GM06990 (cell line): ENCODE results near the gene PRDM10.
"Not testable (repeated sequence)": the region's sequence is repeated elsewhere in the genome, so short reads cannot be mapped to it uniquely, and the experiment has no call there.

Experiments
- DNase-seq: peaks from one replicate; pipeline ENCODE4 v3.0.0-alpha.2; 2011; ENCODE audit not compliant: insufficient read length; ENCODE audit errors: extremely low read depth
- H3K27me3 ChIP-seq: replicated peaks from 2 replicates; pipeline ENCODE4 v1.6.0; 2011; ENCODE audit warnings: low read length; ENCODE audit not compliant: control insufficient read depth, insufficient read depth
- H3K36me3 ChIP-seq: 2 replicates; pipeline ENCODE4 v1.5.1; 2011; ENCODE audit warnings: low read length; ENCODE audit not compliant: control insufficient read depth, insufficient read depth
- H3K4me3 ChIP-seq: replicated peaks from 2 replicates; pipeline ENCODE4 v1.5.1; 2011; ENCODE audit warnings: low read depth, mild to moderate bottlenecking, control low read depth, low read length
- CTCF ChIP-seq: IDR thresholded peaks from 2 replicates; pipeline ENCODE4 v1.5.1; 2011; ENCODE audit warnings: low read length, control low read depth, mild to moderate bottlenecking, inconsistent platforms; ENCODE audit not compliant: insufficient read depth, poor library complexity, severe bottlenecking

The PRDM10 gene

DNA sequence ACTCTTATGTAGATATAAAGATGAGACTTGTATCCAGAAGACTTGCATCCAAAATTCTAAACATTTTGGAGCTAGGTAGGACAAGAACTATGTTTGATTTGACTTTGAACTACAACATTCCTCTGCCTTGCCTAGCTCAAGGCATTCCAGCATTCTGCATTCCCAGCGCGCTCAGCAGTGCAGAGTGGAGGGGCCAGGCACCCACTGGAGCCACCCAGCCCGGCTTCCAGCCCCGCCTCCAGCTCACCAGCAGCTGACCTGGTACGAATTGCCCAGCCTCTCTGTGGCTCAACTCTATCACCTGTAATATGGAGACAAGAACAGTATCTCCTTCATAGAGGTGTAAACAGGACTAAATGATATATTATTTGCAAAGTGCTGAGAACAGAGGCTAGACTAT lies 28.8 kb downstream of the PRDM10 start:
- no peak for DNase-seq
- Histone ChIP-seq H3K4me3 (no peak overlapping the region), H3K36me3 (no peaks in the 10 kb centered on the region), H3K27me3 (no peaks in the 10 kb centered on the region)
- TF ChIP-seq CTCF, result no peak

- Histone ChIP-seq H3K36me3 (no peaks in the 10 kb centered on the region), H3K27me3 (no peaks in the 10 kb centered on the region), H3K4me3 (no peak overlapping the region)
- no peak for TF ChIP-seq CTCF
- DNase-seq, result no peak
Observed at GRCh38 chr11:129973068-129973467, 29.6 kb downstream of the PRDM10 start.

GRCh38 chr11:129972611-129973010 lies 30.0 kb downstream of the PRDM10 start:
- no peak for DNase-seq
- Histone ChIP-seq H3K36me3 (no peaks in the 10 kb centered on the region), H3K27me3 (no peaks in the 10 kb centered on the region), H3K4me3 (no peak overlapping the region)
- TF ChIP-seq CTCF, result no peak

DNA sequence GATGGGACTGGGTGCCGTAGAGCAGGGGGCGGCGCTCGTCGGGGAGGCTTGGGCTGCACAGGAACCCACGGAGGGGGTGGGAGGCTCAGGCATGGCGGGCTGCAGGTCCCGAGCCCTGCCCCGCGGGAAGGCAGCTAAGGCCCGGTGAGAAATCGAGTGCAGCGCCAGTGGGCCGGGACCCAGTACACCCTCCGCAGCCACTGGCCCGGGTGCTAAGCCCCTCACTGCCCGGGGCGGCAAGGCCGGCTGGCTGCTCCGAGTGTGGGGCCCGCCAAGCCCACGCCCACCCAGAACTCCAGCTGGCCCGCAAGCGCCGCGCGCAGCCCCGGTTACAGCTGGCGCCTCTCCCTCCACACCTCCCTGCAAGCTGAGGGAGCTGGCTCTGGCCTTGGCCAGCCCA lies 30.8 kb downstream of the PRDM10 start:
- H3K27me3 ChIP-seq, result not testable (repeated sequence)

GRCh38 chr11:129969920-129970319 lies 32.7 kb downstream of the PRDM10 start:
- DNase-seq, result no peak
- Histone ChIP-seq H3K27me3 (no peaks in the 10 kb centered on the region), H3K36me3 (no peaks in the 10 kb centered on the region), H3K4me3 (no peak overlapping the region)
- no peak for TF ChIP-seq CTCF

More for the DNA sequence above, 30.8 kb downstream of the PRDM10 start:
- H3K4me3 ChIP-seq, DNase-seq, H3K36me3 ChIP-seq: not testable (repeated sequence)

DNA sequence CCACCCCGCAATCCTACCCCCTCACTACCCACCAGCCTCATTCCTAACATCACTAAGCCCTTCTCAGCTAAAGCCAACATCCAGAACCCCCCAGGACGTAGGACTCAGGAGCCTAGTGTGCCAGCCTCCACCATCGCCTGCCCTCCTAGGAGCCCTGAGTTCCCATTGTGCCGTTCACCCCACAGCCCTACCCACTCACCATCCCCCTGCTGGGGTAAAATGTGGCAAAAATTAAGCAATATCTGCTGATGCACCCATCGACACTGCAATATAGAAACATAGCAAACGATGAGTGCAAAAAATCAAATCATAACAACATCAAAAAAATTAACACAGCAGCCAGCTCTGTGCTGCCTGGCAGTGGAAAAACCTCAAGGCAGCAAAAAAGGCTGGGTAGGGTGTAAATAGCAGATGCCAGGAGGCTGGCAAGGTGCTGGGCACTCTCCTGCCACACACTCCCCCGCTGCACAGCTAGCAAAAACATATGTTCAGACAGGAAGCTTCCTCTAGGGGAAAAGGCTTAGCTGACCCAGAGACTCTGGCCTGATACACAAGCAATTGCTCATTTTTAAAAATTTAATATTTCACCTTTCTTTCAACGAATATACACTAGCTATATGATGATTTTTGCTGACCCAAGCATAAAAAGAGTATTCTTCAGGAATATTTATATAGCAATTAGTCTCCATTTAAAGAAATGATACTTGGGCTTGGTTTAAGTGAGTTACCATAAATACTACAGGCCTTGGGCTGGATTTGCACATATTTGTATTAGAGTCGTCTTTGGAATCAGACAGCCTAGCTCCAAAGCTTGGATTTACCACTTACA lies 33.8 kb downstream of the PRDM10 start:
- Histone ChIP-seq H3K4me3 (no peak overlapping the region), H3K27me3 (no peaks in the 10 kb centered on the region), H3K36me3 (no peaks in the 10 kb centered on the region)
- TF ChIP-seq CTCF, result no peak
- DNase-seq, result no peak
